HEK293 (cell line): ENCODE data around the gene EHMT1.

Source experiments
- CTCF ChIA-PET: fragments of 350-600 bp; formaldehyde crosslinking; extraction: SDS; loops from one replicate; lab custom pipeline; 2021; ENCODE audit warnings: antibody characterized with exemption; lab: Yijun Ruan, JAX
- POLR2A ChIA-PET: fragments of 300-600 bp; formaldehyde crosslinking; extraction: SDS; loops from one replicate; lab custom pipeline; 2020; ENCODE audit warnings: antibody characterized with exemption, inconsistent platforms; lab: Yijun Ruan, JAX
- H3K27ac ChIP-seq: fragments of 200-500 bp; sonication (Bioruptor generic); 2 replicates; pipeline ENCODE4 v1.5.1; 2014; ENCODE audit warnings: low read depth, low read length, control low read depth, inconsistent platforms; ENCODE audit errors: extremely low read depth
- H3K36me3 ChIP-seq, 2 experiments: fragments of 200-500 bp in 1 of 2; sonication (Bioruptor generic) in 1 of 2; 1 replicate in 1 of 2; 2 replicates in 1 of 2; pipeline ENCODE4 v1.5.1; 2014 to 2017; ENCODE audit warnings: inconsistent platforms in 2 of 2, low read length in 2 of 2; ENCODE audit not compliant: control insufficient read depth in 2 of 2, insufficient read depth in 1 of 2
- H3K4me1 ChIP-seq: fragments of 200-500 bp; sonication (Bioruptor generic); 2 replicates; pipeline ENCODE4 v1.5.1; 2014; ENCODE audit warnings: mild to moderate bottlenecking, low read length, inconsistent platforms; ENCODE audit not compliant: control insufficient read depth, insufficient read depth
- H3K4me3 ChIP-seq: 2 replicates; pipeline ENCODE4 v1.5.1; 2011; ENCODE audit warnings: low read depth, mild to moderate bottlenecking, control low read depth, low read length, moderate library complexity
- H3K9me3 ChIP-seq: fragments of 200-500 bp; sonication (Bioruptor generic); 2 replicates; pipeline ENCODE4 v1.5.1; 2014; ENCODE audit warnings: low read depth, low read length, inconsistent platforms; ENCODE audit not compliant: control insufficient read depth, insufficient read depth
- BCL11B ChIP-seq: fragments of 450-650 bp; formaldehyde crosslinking; IDR thresholded peaks from 2 replicates; pipeline ENCODE4 v1.5.1; 2016; ENCODE audit warnings: low read depth, missing biosample characterization, missing genetic modification characterization
- MZF1 ChIP-seq: fragments of 450-650 bp; formaldehyde crosslinking; IDR thresholded peaks from 2 replicates; pipeline ENCODE4 v1.5.1; 2017; ENCODE audit warnings: missing biosample characterization, missing genetic modification characterization, borderline replicate concordance
- PRDM1 ChIP-seq: fragments of 450-650 bp; formaldehyde crosslinking; IDR thresholded peaks from 2 replicates; pipeline ENCODE4; 2016; ENCODE audit warnings: missing biosample characterization, missing genetic modification characterization
- PRDM4 ChIP-seq: fragments of 450-650 bp; formaldehyde crosslinking; IDR thresholded peaks from 2 replicates; pipeline ENCODE4 v1.5.1; 2017; ENCODE audit warnings: missing biosample characterization, missing genetic modification characterization
- REST ChIP-seq: fragments of 450-650 bp; formaldehyde crosslinking; IDR thresholded peaks from 2 replicates; pipeline ENCODE4 v1.5.1; 2016; ENCODE audit warnings: missing biosample characterization, missing genetic modification characterization
- ZBTB20 ChIP-seq: fragments of 450-650 bp; formaldehyde crosslinking; IDR thresholded peaks from 2 replicates; pipeline ENCODE4 v1.5.1; 2016; ENCODE audit warnings: missing biosample characterization, missing genetic modification characterization
- ZNF121 ChIP-seq: fragments of 450-650 bp; formaldehyde crosslinking; IDR thresholded peaks from 2 replicates; pipeline ENCODE4 v1.5.1; 2016; ENCODE audit warnings: missing biosample characterization, missing genetic modification characterization
- ZNF157 ChIP-seq: fragments of 450-650 bp; formaldehyde crosslinking; IDR thresholded peaks from 2 replicates; pipeline ENCODE4 v1.5.1; 2016; ENCODE audit warnings: missing biosample characterization, missing genetic modification characterization
- ZNF16 ChIP-seq: fragments of 450-650 bp; formaldehyde crosslinking; IDR thresholded peaks from 2 replicates; pipeline ENCODE4 v1.5.1; 2016; ENCODE audit warnings: low read depth, missing biosample characterization, missing genetic modification characterization
- ZNF2 ChIP-seq: fragments of 450-650 bp; formaldehyde crosslinking; IDR thresholded peaks from 2 replicates; pipeline ENCODE4 v1.5.1; 2016; ENCODE audit warnings: missing biosample characterization, missing genetic modification characterization
- ZNF350 ChIP-seq: fragments of 450-650 bp; formaldehyde crosslinking; IDR thresholded peaks from 2 replicates; pipeline ENCODE4 v1.5.0; 2017; ENCODE audit warnings: missing biosample characterization, mild to moderate bottlenecking, missing genetic modification characterization
- ZNF488 ChIP-seq: fragments of 450-650 bp; formaldehyde crosslinking; IDR thresholded peaks from 2 replicates; pipeline ENCODE4 v1.5.1; 2016; ENCODE audit warnings: missing biosample characterization, missing genetic modification characterization
- ZNF548 ChIP-seq: fragments of 450-650 bp; formaldehyde crosslinking; IDR thresholded peaks from 2 replicates; pipeline ENCODE4 v1.5.1; 2016; ENCODE audit warnings: missing biosample characterization, missing genetic modification characterization
- ZNF639 ChIP-seq: fragments of 450-650 bp; formaldehyde crosslinking; IDR thresholded peaks from 2 replicates; pipeline ENCODE4 v1.5.1; 2016; ENCODE audit warnings: missing biosample characterization, missing genetic modification characterization
- ZNF660 ChIP-seq: fragments of 450-650 bp; IDR thresholded peaks from 2 replicates; pipeline ENCODE4 v1.5.1; 2018; ENCODE audit warnings: missing biosample characterization, mild to moderate bottlenecking, missing genetic modification characterization
- ZSCAN23 ChIP-seq: fragments of 450-650 bp; formaldehyde crosslinking; IDR thresholded peaks from 2 replicates; pipeline ENCODE4 v1.5.1; 2016; ENCODE audit warnings: missing biosample characterization, missing genetic modification characterization

The EHMT1 gene

GRCh38 chr9:137632230-137633161 is 13.7 kb downstream of the EHMT1 start (continued):
- TF ChIP-seq REST (tag by site-specific recombination) = no peak
- TF ChIP-seq ZNF121 = peak; percentile 92; the same call in 1 of the 2 replicates

GRCh38 chr9:137634016-137634415 is 15.2 kb downstream of the EHMT1 start:
- H3K27ac ChIP-seq = no peak overlapping the region
- POLR2A ChIA-PET = no interaction called here
- no peaks in the 10 kb centered on the region for H3K9me3 ChIP-seq
- CTCF ChIA-PET = no interaction called here
- H3K36me3 ChIP-seq = no peaks in the 10 kb centered on the region; a peak in 1 of 3 replicates
- no peak overlapping the region for H3K4me3 ChIP-seq
- H3K4me1 ChIP-seq = peaks cover 11% of the 10 kb centered on the region
- TF ChIP-seq ZSCAN23 (tag by site-specific recombination) = no peak
- no peak for TF ChIP-seq ZNF16 (tag by site-specific recombination)
- no peak for TF ChIP-seq PRDM4 (tag by site-specific recombination)
- TF ChIP-seq ZNF2 (tag by site-specific recombination) = no peak
- no peak for TF ChIP-seq MZF1 (tag by site-specific recombination)
- no peak for TF ChIP-seq ZNF488 (tag by site-specific recombination)
- TF ChIP-seq ZBTB20 (tag by site-specific recombination) = no peak
- TF ChIP-seq ZNF350 = no peak
- no peak for TF ChIP-seq ZNF639
- no peak for TF ChIP-seq ZNF157 (tag by site-specific recombination)

GRCh38 chr9:137638680-137639079 is 19.9 kb downstream of the EHMT1 start:
- no peak for TF ChIP-seq BCL11B (tag by site-specific recombination)
- TF ChIP-seq ZNF548 (tag by site-specific recombination) = peak; percentile 58; the same call in 1 of the 2 replicates
- TF ChIP-seq ZNF660 = no peak
- TF ChIP-seq PRDM1 (tag by site-specific recombination) = no peak
- Histone ChIP-seq H3K4me3 (no peak overlapping the region), H3K9me3 (no peaks in the 10 kb centered on the region), H3K27ac (no peak overlapping the region), H3K4me1 (no peaks in the 10 kb centered on the region), H3K36me3 (peaks cover 0 to 11% of the 10 kb centered on the region in 2 experiments; a peak in 2 of 3 replicates)
- CTCF ChIA-PET = interaction anchor here (0.7 to 1.8 kb wide), 2 partner anchors 34 to 50 kb away, joined by 3 to 7 read pairs; no protein-coding TSS in a partner anchor
- POLR2A ChIA-PET = no interaction called here
